GM21526 (cell line): Measurements from ENCODE around the gene ACTR3C.
"Not testable (repeated sequence)": the region's sequence is repeated elsewhere in the genome, so short reads cannot be mapped to it uniquely, and the experiment has no call there.

Experiments
- ATAC-seq: cut with Tn5 transposase; IDR thresholded peaks from one replicate; pipeline ENCODE4 v1.9.1; 2021; ENCODE audit warnings: moderate library complexity; ENCODE audit not compliant: unreplicated experiment, low FRiP score

Gene ACTR3C

DNA sequence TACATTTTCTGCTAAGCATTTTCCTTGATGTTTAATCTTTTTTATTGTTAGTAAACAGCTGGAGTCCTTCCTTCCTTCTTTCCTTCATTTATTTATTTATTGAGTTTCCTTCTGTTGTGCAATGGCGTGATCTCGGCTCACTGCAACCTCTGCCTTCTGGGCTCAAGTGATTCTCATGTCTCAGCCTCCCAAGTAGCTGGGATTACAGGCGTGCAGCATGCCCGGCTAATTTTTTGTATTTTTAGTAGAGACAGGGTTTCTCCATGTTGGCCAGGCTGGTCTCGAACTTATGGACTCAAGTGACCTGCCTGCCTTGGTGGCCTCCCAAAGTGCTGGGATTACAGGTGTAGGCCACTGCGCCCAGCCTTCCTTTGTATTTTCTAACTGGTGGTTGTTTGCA lies 6.4 kb downstream of the ACTR3C start:
- ATAC-seq: not testable (repeated sequence)

DNA sequence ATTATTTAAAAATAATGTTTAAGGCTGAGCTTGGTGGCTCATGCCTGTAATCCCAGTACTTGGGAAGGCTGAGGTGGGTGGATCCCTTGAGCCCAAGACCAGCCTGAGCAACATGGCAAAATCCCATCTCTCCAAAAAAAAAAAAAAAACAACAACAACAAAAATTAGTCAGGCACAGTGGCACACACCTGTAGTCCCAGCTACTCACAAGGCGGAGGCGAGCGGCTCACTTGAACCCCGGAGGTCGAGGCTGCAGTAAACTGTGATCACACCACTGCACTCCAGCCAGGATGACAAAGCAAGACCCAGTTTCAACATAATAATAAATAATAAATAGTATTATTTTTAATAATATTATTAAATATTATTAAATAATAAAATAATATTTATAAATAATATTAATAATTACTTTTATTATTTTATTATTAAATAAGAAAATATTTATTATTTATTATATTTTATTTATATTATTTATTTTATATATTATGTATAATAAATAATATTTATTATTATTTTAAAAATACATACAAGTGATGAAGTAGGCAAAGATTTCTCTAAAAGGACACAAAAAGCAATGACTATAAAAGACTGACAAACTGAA lies 8.6 kb downstream of the ACTR3C start:
- no peak for ATAC-seq

DNA sequence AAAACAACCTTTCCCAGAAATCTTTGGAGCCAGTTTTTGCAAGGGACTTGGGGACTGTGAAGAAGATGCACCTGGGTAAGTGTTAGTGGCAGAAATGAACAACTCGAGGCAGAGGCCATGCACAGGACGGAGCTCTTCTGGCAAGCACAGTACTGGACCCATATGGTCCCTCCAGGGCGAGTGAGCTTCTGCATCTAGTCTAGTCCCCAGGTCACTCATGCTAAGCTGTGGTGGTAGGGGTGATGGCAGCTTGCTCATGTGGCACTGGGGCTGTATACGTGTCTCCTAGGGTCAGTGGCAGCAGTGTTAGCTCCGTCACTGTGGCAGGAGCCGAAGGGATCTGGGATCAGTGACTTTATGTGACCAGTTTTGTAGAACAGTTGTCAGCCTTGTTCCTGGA lies 9.5 kb downstream of the ACTR3C start:
- ATAC-seq: no peak

DNA sequence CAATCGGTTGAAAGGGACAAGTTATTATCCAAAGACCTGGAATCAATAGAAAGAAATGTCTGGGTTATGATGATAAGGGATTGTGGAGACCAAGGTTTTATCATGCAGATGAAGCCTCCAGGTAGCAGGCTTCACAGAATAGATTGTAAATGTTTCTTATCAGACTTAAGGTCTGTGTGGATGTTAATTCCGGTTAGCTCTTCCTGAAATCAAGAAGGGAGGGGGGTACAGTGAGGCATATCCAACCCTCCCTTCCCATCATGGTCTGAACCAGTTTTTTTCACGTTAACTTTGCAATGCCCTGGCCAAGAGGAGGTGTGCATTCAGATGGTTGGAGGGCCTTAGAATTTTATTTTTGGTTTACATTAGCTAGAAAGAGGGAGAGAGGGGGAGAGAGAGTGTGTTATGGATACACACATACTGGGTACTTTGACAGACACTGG lies 10.0 kb downstream of the ACTR3C start:
- no peak for ATAC-seq

DNA sequence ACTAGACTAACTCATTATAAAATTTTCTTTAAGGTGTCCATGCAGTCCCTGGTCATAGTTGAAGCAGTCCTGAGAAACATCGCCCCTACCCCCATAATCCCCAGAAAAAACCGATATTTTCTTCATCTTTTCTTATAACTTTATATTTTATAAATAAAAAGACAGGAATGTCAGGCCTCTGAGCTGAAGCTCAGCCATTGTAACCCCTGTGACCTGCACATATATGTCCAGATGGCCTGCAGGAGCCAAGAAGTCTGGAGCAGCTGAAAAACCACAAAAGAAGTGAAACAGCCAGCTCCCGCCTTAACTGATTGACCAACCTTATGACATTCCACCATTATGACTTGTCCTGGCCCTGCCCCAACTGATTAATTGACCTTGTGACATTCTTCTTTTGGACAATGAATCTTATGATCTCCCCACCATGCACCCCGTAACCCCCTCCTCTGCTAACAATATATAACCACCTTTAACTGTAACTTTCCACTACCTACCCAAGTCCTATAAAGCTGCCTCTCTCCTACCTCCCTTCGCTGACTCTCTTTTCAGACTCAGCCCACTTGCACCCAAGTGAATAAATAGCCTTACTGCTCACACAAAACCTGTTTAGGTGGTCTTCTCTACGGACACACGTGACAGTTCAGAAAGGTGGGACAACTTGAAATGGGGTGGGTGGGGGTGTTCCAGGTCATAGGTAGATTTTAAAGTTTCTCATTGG lies 10.5 kb downstream of the ACTR3C start:
- ATAC-seq: not testable (repeated sequence)

DNA sequence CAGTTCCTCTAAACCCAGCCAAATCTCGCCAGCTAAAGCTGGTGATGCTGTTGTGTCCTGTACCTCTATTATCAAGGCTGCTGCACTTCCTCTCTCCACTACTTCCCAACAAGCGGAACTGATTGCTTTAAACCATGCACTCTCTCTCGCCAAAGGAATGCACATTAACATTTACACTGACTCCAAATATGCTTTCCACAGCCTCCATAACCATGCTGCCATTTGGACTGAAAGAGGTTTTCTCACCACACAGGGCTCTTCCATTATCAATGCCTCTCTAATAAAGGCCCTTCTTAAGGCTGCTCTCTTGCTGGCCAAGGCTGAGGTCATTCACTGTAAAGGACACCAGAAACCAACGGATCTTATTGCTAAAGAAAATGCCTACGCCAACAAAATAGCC lies 11.6 kb downstream of the ACTR3C start:
- no peak for ATAC-seq

DNA sequence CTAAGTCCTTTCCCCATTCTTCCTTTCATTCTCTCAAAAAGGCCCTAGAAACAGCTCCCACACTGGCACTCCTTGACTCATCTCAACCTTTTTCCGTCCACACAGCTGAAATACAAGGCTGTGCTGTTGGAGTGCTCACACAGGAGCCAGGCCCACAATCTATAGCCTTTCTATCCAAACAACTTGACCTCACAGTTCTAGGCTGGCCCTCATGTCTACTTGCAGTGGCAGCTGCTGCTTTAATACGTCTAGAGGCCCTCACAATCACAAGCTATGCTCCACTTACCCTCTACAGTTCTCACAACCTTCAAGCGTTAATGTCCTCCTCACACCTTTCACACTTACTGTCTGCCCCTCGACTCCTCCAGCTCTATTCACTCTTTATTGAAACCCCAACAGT lies 12.2 kb downstream of the ACTR3C start:
- ATAC-seq: no peak

DNA sequence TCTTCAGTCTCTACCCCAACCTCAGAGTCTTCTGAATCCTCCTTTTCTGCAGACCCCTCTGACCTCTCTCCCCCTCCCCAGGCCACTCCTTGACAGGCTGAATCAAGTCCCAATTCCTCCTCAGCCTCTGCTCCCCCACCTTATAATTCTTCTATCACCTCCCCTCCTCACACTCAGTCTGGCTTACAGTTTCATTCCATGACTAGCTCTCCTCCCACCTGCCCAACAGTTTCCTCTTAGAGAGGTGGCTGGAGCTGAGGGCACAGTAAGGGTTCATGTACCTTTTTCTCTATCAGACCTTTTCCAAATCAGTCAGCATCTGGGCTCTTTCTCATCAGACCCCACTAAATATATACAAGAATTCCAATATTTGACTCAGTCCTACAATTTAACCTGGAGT lies 14.8 kb downstream of the ACTR3C start:
- no peak for ATAC-seq

DNA sequence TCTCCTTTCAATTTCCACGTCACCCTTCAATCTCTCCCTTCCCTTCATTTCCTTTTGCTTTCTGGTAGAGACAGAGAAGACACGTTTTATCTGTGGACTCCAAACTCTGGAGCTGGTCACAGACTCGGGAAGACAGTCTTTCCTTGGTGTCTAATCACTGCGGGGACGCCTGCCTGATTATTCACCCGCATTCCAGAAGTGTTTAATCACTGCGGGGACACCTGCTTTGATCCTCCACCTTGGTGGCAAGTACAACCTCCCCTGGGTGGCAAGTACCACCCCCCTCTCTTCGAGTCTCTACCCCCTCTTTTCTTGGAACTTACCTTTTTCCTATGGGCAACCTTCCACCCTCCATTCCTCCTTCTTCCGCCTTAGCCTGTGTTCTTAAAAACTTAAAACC lies 15.4 kb downstream of the ACTR3C start:
- ATAC-seq: no peak

DNA sequence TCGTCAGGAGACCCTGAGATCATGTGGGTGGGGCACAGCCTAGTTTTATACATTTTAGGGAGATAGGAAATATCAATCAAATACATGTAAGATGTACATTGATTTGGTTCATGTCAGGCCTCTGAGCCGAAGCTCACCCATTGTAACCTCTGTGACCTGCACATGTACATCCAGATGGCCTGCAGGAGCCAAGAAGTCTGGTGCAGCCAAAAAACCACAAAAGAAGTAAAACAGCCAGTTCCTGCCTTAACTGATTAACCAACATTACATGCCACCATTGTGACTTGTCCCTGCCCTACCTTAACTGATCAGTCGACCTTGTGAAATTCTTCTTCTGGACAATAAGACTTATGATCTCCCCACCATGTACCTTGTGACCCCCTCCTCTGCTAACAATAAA lies 16.2 kb downstream of the ACTR3C start:
- ATAC-seq: no peak

DNA sequence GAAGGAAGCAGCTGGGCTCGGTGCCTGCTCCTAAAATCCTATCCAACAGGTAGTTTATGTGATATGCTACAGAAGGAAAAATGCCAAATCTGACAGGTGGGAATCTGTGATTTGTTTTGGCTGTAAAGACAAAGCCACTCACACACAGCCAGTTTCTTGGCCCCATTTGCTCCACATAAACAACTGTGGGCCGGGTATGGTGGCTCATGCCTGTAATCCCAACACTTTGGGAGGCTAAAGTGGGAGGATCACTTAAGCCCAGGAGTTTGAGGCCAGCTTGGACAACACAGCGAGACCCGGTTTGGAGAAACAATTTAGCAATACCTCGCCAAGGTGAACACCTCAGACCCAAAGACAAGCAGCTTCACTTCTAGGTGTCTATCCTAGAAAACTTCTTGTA lies 17.0 kb downstream of the ACTR3C start:
- ATAC-seq: not testable (repeated sequence)

DNA sequence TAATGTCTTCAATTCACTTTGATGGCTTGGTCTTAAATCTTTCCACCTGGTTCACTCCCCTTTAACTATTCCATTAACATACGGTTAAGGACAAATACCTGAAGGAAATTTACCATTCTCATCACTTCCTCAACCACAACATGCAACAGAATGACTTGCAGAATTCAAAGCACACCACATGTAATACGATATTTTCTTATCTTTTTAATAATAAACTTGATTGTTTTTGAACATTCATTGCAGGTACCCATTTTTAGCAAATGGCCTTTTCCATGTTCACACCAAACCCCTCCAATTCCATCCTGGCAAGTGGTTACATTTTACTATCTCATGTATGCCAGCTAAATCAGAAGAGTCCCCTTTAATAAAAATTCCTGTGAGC lies 17.5 kb downstream of the ACTR3C start:
- not testable (repeated sequence) for ATAC-seq

DNA sequence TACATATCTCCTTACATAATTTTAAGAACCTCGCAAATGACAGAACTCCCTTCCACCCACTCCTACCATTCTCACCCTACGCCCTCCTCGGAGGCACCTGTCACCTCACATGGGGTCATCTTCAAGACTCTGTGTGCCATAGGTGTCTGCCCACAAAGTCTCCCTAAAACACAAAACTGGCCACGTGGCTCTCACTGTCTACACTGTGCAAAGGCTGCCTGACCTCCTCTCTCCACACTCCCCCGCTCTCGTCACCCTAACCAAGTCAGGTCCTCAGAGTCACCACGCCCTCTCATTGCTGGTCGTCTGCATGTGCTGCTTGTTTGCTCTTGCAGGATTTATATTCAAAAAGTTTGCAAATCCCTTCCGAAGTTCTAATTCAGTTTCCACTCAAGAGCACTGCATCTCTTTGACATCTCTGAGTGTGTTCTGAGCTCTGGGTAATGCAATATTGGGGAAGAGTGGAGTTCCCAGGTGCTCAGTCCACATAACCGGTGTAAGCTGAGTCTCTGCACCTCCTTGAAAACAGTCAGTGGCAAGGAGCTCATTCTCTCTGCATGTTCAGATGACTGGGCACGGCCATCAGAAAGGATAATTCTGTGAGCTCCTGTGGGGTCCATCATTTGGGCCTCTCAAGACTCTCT lies 18.0 kb downstream of the ACTR3C start:
- ATAC-seq: not testable (repeated sequence)

DNA sequence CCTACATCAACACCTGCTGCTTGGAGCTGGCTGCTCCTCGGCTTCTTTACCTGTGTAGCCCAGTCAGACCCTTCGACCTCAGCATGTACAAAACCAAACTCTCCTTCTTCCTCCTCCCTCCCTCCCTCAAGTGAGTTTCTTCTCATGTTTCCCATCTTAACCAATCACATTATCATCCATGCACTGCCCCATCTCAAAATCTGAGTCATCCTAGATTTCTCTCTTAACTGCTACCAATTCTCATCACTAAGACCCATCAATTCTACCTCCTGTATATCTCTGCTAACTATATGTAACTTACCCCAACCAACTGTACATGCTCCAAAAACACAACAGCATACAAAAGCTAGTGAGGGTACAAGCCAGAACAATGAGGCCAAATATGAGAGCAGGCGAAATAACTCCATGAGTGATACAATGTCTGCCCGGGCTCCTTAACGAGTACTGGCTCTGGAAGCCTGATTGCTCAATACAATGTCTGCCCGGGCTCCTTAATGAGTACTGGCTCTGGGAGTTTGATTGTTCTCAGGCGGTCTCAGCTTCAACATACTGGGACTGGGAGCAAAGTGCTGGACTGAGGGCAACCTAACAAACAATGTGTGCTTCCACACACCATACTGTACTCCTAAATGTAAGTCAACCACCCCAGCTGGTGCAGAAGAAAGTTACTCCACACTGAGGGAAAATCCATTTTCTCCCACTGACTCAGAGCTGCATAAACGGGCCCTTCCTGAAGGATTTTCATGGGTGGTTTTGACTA lies 18.7 kb downstream of the ACTR3C start:
- not testable (repeated sequence) for ATAC-seq

DNA sequence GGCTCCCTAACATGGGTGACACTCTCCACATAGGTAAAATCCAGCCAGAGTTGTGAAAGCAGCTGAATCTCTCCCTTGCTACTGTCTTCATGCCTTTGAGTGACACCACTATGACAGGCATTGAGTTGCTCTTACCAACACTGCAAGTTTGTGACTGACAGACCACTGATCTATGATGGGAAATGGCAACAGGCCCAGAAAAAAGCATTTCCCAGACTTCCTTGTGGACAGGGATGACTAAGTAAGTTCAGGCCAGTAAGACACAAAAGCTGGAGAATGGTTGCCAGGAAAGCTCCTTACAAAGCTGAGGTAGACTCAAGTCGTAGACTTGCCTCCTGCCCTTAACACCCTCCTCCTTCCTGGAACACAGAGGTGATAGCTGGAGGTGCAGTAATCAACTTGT lies 20.4 kb downstream of the ACTR3C start:
- not testable (repeated sequence) for ATAC-seq

DNA sequence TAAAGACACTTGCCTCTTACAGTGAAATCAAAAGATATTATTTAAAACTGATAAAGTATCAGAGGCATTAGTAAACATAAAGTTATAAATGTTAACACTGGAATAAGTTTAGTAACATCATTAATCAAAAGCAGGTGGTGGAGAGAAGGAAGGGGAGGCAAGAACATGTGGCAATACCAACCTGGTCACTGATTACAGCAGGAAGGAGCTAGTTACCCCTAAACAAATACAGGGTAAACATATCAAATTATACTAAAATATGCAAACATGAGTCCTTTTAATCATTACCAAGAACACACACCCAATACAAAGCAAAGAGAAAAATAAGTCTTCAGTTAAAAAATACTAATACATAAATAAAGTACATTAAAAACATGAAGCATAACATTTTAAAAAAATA lies 25.4 kb downstream of the ACTR3C start:
- ATAC-seq: not testable (repeated sequence)

DNA sequence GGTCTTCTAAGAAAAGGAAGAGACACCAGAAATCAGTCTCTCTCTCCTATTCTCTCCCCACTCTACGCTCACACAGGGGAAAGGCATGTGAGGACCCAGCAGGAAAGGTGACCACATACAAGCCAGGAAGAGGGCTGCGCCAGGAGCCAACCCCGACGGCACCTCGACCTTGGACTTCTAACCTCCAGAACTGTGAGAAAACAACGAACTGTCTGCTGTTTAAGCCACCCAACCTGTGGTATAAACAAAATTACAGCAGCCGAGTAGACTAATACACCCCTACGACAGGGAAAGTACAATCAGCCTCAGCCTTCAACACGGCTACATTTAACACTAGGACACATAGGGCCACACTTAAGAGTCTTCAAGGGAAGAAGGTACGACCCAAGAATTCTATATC lies 26.5 kb downstream of the ACTR3C start:
- ATAC-seq: not testable (repeated sequence)

DNA sequence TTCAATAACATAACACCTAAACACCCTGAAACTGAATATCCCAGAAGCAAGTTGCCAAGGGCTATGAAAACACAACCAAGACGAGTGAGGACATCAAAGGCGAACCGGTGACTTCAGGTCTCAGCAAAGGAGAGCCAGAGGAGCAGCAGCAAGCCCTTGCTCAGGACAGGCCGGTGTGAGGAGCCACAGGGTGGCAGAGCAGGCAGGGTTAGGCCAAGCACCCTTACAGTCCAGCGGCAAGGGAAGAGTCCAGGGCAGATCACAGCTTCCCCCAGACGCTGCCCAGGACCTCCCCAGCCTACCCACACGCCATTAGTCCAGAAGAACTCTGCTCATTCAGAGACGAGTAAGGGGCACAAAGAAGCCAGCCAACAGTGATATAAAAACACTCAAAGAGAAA lies 27.7 kb downstream of the ACTR3C start:
- ATAC-seq: not testable (repeated sequence)

DNA sequence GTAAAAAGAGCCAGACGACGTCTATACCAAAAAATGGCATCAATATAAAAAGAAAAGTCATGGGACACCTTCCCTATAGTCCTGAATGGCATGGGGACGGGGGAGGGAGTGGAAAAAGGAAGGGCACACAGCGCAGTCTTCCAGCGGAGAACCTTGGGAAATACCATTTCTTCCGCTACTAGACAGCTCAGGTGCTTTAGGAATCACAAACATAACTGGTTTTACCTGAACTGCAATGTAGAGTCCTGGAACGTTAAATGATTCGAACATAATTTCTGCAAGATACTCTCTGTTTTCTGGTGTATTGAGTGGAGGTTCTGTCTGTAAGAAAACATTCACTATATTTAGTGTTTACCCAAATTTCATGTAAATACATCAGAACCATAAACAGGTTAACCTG lies 28.3 kb downstream of the ACTR3C start:
- ATAC-seq: not testable (repeated sequence)

DNA sequence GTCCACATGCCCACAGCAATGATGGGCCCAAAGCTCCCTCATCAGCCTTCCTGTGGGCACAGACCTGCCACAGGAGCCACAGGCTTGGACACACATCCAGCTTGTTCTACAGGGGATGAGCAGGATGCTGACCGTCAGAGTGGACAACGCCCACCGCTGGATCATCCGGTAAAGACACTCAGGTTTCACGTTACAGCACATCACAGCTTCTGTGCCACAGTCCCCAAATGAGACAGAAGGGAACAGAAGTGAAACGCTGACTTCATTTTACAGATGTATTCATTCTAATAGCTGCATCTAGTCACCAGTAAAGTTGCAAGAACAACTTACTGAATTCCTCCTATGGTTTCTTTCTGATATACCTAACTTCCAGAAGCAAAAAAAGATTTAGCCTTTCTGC lies 33.0 kb downstream of the ACTR3C start:
- not testable (repeated sequence) for ATAC-seq

DNA sequence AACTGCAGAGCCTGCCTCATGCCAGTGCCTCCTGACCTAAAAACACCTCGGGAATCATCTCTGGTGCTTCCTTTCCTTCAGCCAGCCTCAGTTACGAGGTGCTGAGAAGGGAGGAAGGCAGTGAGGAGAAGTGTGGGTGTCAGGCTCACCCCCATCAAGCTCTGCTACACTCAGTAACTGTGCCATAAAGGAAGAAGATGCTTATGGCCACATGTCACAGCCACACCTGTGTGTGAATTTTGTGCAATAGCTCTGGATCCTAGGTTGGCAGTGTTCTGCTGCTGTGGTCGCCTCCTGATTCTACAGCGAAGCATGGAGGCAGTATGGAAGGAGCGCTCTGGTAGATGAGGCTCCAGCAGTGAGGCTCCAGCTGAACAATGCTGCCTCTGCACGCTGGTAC lies 34.5 kb downstream of the ACTR3C start:
- not testable (repeated sequence) for ATAC-seq
